GM12878 (cell line): ENCODE data around the gene EXOC4. TPM values are rescaled to one million over a fixed set of nuclear protein-coding genes. Genes with fewer than 3 reads are reported as not detected.

Experiments used
- ATAC-seq: fragments of 200-7000 bp; cut with Tn5 transposase; 3 replicates; pipeline ENCODE4 v1.9.1; 2020; ENCODE audit warnings: mild to moderate bottlenecking, moderate library complexity
- BruUV-seq: library from RNA; stranded (reverse); fragments of 400-500 nt; replicated peaks from 2 replicates; lab custom pipeline; 2021; lab: Mats Ljungman, UMichigan
- CTCF ChIA-PET: fragments of 300-600 bp; sonication (Branson Sonifier 250); formaldehyde crosslinking; extraction: SDS; loops from one replicate; lab custom pipeline; 2021; ENCODE audit warnings: inconsistent platforms; lab: Yijun Ruan, JAX
- POLR2A ChIA-PET: fragments of 350-600 bp; formaldehyde crosslinking; extraction: SDS; loops from one replicate; lab custom pipeline; 2021; ENCODE audit warnings: inconsistent platforms; lab: Charles Lee
- RAD21 ChIA-PET: fragments of 300-600 bp; sonication (Branson Sonifier 250); formaldehyde crosslinking; loops from one replicate; lab custom pipeline; 2023; ENCODE audit warnings: antibody characterized with exemption; ENCODE audit not compliant: unreplicated experiment; lab: Charles Lee
- SMC1A ChIA-PET: fragments of 300-600 bp; sonication (Branson Sonifier 250); formaldehyde crosslinking; loops from one replicate; lab custom pipeline; 2023; ENCODE audit not compliant: unreplicated experiment, uncharacterized antibody; lab: Charles Lee
- DNase-seq: peaks from one replicate; pipeline ENCODE4 v3.0.0-alpha.2; 2011; ENCODE audit warnings: low read depth, low spot score
- FAIRE-seq: peaks from 3 replicates; lab custom pipeline; 2011; peaks lifted over from hg19 to GRCh38; lab: Jason Lieb, UNC
- H2AFZ ChIP-seq: 2 replicates; pipeline ENCODE4 v1.6.0; 2011; ENCODE audit warnings: low read depth, low read length, control low read depth; ENCODE audit not compliant: control insufficient read depth
- H3K27ac ChIP-seq: 2 replicates; pipeline ENCODE4 v1.5.1; 2011; ENCODE audit warnings: control low read depth; ENCODE audit not compliant: control insufficient read depth, insufficient read depth
- H3K27me3 ChIP-seq, 2 experiments: replicated peaks in 1 of 2; 2 replicates each; pipeline versions ENCODE4 v1.6.0 to v1.6.1; 2011; ENCODE audit warnings: low read length in 1 of 2; ENCODE audit not compliant: control insufficient read depth in 2 of 2, insufficient read depth in 2 of 2
- H3K36me3 ChIP-seq, 2 experiments: 2 replicates each; pipeline ENCODE4 v1.5.1; 2011; ENCODE audit warnings: low read length in 1 of 2; ENCODE audit not compliant: control insufficient read depth in 2 of 2, insufficient read depth in 2 of 2
- H3K4me1 ChIP-seq: 2 replicates; pipeline ENCODE4 v1.6.1; 2011; ENCODE audit warnings: mild to moderate bottlenecking, low read length, moderate library complexity, mixed read lengths; ENCODE audit not compliant: control insufficient read depth, insufficient read depth
- H3K4me2 ChIP-seq: 2 replicates; pipeline ENCODE4 v1.6.0; 2011; ENCODE audit warnings: control low read depth; ENCODE audit not compliant: control insufficient read depth, insufficient read depth
- H3K4me3 ChIP-seq: fragments of 200-600 bp; sonication (generic); 2 replicates; pipeline ENCODE4 v1.5.1; 2016
- H3K79me2 ChIP-seq: 2 replicates; pipeline ENCODE4 v1.6.0; 2011; ENCODE audit warnings: low read length; ENCODE audit not compliant: control insufficient read depth, insufficient read depth
- H3K9ac ChIP-seq: 2 replicates; pipeline ENCODE4 v1.8.0; 2011; ENCODE audit warnings: low read length, control low read depth, mixed read lengths; ENCODE audit not compliant: control insufficient read depth, insufficient read depth
- H3K9me3 ChIP-seq: replicated peaks from 3 replicates; pipeline ENCODE4 v1.5.1; 2011; ENCODE audit warnings: mild to moderate bottlenecking, low read length; ENCODE audit not compliant: control insufficient read depth, insufficient read depth
- H4K20me1 ChIP-seq: 2 replicates; pipeline ENCODE4 v1.6.0; 2011; ENCODE audit not compliant: control insufficient read depth, insufficient read depth
- ATF2 ChIP-seq: IDR thresholded peaks from 2 replicates; pipeline ENCODE4 v1.6.1; 2012; ENCODE audit warnings: low read length, inconsistent platforms
- HDGF ChIP-seq: fragments of 450-650 bp; IDR thresholded peaks from 2 replicates; pipeline ENCODE4 v1.6.1; 2016; ENCODE audit warnings: antibody characterized with exemption
- IRF4 ChIP-seq: IDR thresholded peaks from 2 replicates; pipeline ENCODE4 v1.6.1; 2011; ENCODE audit warnings: low read depth, low read length
- JUND ChIP-seq: IDR thresholded peaks from 2 replicates; pipeline ENCODE4 v1.6.1; 2012; ENCODE audit warnings: low read depth, mild to moderate bottlenecking, low read length, improper control_type of control experiment, moderate library complexity
- MLLT1 ChIP-seq: fragments of 450-650 bp; IDR thresholded peaks from 2 replicates; pipeline ENCODE4 v1.6.1; 2016; ENCODE audit warnings: mild to moderate bottlenecking
- NRF1 ChIP-seq: conservative IDR thresholded peaks from 2 replicates; pipeline ENCODE4 v1.6.1; 2011; ENCODE audit warnings: mild to moderate bottlenecking, low read depth, low read length, improper control_type of control experiment
- SIX5 ChIP-seq: IDR thresholded peaks from 2 replicates; pipeline ENCODE4 v1.6.1; 2011; ENCODE audit warnings: mild to moderate bottlenecking, low read depth, low read length, moderate library complexity; ENCODE audit not compliant: severe bottlenecking
- ZNF384 ChIP-seq: IDR thresholded peaks from 2 replicates; pipeline ENCODE4 v1.6.1; 2012; ENCODE audit warnings: low read depth, mild to moderate bottlenecking, low read length, improper control_type of control experiment, borderline replicate concordance
- WGBS: methylation state at CpG from one replicate; pipeline ENCODE4 v1.1.6; 2016; ENCODE audit warnings: low lambda C conversion rate; ENCODE audit not compliant: insufficient replicate concordance, insufficient coverage; ENCODE audit errors: missing lambda C conversion rate; 5-methylcytosine and 5-hydroxymethylcytosine counted together
- in situ Hi-C: fragments of 300-500 bp; cut with MboI; formaldehyde crosslinking; loops from 9 replicates; pipeline ENCODE4 v1.14.3; 2018; ENCODE audit warnings: mixed read lengths
- intact Hi-C: fragments of 100-400 bp; cut with micrococcal nuclease; formaldehyde crosslinking; loops from one replicate; pipeline ENCODE4 v1.14.2; 2022; ENCODE audit not compliant: unreplicated experiment
- polyA plus RNA-seq, 11 experiments: library from polyadenylated mRNA; depleted of rRNA in 4 of 11; unstranded in 6 of 11; stranded (reverse) in 5 of 11; fragments of >200 nt; fragmentation: Nextera tagmentation in 4 of 11; fragmentation: Illumina TruSeq in 1 of 11; extraction: Ambion mirVana in 4 of 11; extraction: Trizol in 1 of 11; gene quantifications; 1 replicate in 1 of 11; 2 replicates in 10 of 11; pipeline versions ENCODE4 v1.2.1 to v1.2.3, GENCODE V29; 2011 to 2016; ENCODE audit warnings: inconsistent platforms in 2 of 11, missing spikeins in 2 of 11, low read depth in 1 of 11
- total RNA-seq, 4 experiments: library from RNA; depleted of rRNA in 3 of 4; stranded (reverse); fragments of >200 nt in 3 of 4; fragmentation: Illumina TruSeq in 1 of 4; extraction: Trizol in 1 of 4; gene quantifications; 2 replicates each; pipeline versions ENCODE4 v1.2.1 to v1.2.3, GENCODE V29; 2013 to 2021

The EXOC4 gene
- total and polyA plus RNA-seq, 10 of the 15 experiments (the other 5 are each of a cell fraction or from before 2014, with no cell fraction given): 13.2 to 44.5 (median 29.6) TPM

- DNase-seq (no peak), ATAC-seq (no peak), FAIRE-seq (no peak)
- POLR2A ChIA-PET: no interaction called here
- Histone ChIP-seq H3K4me2 (no peak overlapping the region), H3K9ac (no peak overlapping the region), H3K4me3 (no peak overlapping the region), H2AFZ (no peak overlapping the region), H3K27me3 (no peaks in the 10 kb centered on the region), H3K27ac (no peak overlapping the region), H3K4me1 (no peaks in the 10 kb centered on the region), H3K9me3 (no peaks in the 10 kb centered on the region), H4K20me1 (no peaks in the 10 kb centered on the region), H3K36me3 (no peaks in the 10 kb centered on the region), H3K79me2 (no peaks in the 10 kb centered on the region)
- intact Hi-C loops: no loop called here
- no peak for TF ChIP-seq IRF4
- TF ChIP-seq ZNF384: no peak
- TF ChIP-seq HDGF: no peak
- no peak for TF ChIP-seq ATF2
- no peak for TF ChIP-seq JUND
- TF ChIP-seq SIX5: no peak
- TF ChIP-seq MLLT1: no peak
- TF ChIP-seq NRF1: no peak
- in situ Hi-C loops: no loop called here
- CTCF ChIA-PET: interaction anchor here (2.0 kb wide), 1 partner anchor 13 kb away, joined by 5 read pairs; no protein-coding TSS in a partner anchor
- 100% methylated on average over 1 of the region's 1 CpG for WGBS
- SMC1A ChIA-PET: no interaction called here
- no TSS peak for BruUV-seq
- RAD21 ChIA-PET: no interaction called here
Observed at GRCh38 chr7:133932591-133932990, 679.7 kb downstream of the EXOC4 start.
